ENCODE results near the gene COL28A1. TPM values are rescaled to one million over a fixed set of nuclear protein-coding genes. Genes with fewer than 3 reads are reported as not detected.

Gene COL28A1
- polyA plus RNA-seq, 6 donors from 2014 or later: not detected

DNA sequence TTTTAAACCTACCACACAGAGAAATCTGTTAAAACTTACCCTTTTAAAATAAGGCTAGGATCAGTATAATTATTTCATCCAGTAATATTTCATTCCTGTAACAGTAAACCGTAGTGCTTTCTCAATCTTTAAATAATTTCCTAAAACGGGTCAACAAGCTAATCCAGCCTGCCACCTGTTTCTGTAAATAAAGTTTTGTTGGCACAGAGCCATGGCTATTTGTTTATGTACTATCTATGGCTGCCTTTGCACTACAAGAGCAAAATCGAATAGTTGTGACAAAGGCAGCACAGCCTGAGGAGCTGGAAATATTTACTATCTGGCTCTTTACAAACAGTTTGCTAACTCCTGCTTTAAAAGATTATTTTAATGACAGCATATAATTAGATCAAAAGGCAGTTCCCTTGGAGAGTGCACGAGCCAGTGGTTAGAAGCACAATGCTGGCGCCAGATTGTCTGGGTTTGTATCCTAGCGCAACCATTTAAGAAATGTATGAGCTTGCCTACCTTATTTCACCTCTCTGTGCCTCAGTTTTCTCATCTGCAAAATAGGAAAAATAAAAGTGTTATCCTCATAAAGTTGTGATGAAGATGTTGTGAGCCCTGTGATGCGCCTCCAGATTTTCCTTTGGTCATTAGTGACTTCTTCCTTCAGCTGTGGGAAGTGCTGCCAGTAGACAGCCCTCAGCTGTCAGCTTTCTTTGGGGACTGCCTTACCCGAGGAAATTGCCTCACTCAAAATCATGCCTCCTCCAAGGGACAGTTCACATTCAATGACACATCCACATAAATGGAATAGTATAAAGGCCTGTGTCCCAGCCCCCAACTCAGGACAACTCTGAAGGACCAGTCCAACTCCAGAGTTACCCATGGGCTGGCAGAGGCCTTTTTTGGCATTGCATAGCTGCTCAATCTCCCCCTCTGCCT lies 19.2 kb upstream of the COL28A1 start:
- ATAC-seq (ENCODE audit: low read depth in 2 of 2): no peak
- H3K27me3 Mint-ChIP-seq: no peaks in the 10 kb centered on the region
- peaks cover 18 to 26% of the 10 kb centered on the region in 2 donors for H3K36me3 Mint-ChIP-seq
- H3K9me3 Mint-ChIP-seq: peaks cover 0 to 24% (median 14%) of the 10 kb centered on the region in 7 donors
- peak overlapping the region in 1 of 6 donors; percentile 83 for H3K27ac Mint-ChIP-seq
- DNase-seq: no peak
- H3K4me3 Mint-ChIP-seq: no peak overlapping the region
- no peaks in the 10 kb centered on the region for H3K4me1 Mint-ChIP-seq

GRCh38 chr7:7554021-7554432 lies 18.4 kb upstream of the COL28A1 start:
- H3K27ac Mint-ChIP-seq: no peak overlapping the region
- peaks cover 17% of the 10 kb centered on the region in 2 donors for H3K36me3 Mint-ChIP-seq
- H3K27me3 Mint-ChIP-seq: no peaks in the 10 kb centered on the region
- peak overlapping the region in 1 of 8 donors; percentile 29 for H3K4me3 Mint-ChIP-seq
- ATAC-seq (ENCODE audit: low read depth in 2 of 2): no peak
- no peak for DNase-seq
- H3K9me3 Mint-ChIP-seq: peaks cover 0 to 15% (median 9%) of the 10 kb centered on the region in 7 donors
- no peaks in the 10 kb centered on the region for H3K4me1 Mint-ChIP-seq

DNA sequence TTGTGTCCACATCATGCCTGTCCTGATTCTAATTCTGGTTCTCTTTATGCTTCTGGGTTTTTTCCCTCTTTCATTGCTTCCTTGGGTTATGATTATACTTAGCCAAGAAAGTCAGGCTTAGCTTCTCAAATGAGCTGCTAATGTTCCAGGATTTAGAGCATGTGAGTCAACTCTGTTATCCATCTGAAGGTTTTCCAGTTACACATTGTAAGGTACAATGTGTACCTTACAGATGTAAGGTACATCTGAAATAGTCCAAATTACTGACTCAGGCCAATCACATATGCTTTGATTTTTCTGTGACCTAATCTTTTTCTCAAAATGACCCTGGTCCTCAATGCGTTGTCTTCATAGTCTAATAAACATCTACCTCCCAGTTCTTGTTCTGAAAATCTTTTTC lies 17.7 kb upstream of the COL28A1 start:
- H3K36me3 Mint-ChIP-seq: peaks cover 10 to 11% of the 10 kb centered on the region in 2 donors
- ATAC-seq (ENCODE audit: low read depth in 2 of 2) (no peak), DNase-seq (no peak)
- peaks cover 0 to 9% (median 3%) of the 10 kb centered on the region in 7 donors for H3K9me3 Mint-ChIP-seq
- H3K4me1 Mint-ChIP-seq: no peaks in the 10 kb centered on the region
- no peak overlapping the region for H3K27ac Mint-ChIP-seq
- H3K27me3 Mint-ChIP-seq: no peaks in the 10 kb centered on the region
- H3K4me3 Mint-ChIP-seq: peak overlapping the region in 1 of 8 donors; percentile 29

DNA sequence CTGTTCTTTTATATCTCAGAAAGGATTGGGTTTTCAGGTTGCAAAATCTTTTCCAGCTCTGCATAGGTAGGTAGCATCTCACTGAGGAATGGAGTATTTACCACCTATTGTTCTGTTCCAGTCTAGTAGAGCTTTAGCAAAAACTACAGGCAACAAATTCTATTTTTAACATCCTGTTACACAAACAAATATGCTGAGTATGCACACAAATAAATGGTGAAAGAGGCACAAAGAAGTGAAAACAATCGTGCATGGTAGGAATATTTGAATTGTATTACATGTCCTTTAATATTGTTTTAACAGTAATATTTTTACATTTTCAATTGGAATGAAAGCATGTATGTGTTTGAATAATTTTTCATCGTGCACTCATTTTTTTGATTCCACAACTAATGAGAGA lies 16.5 kb upstream of the COL28A1 start:
- no peak for ATAC-seq (ENCODE audit: low read depth in 2 of 2)
- Mint-ChIP-seq H3K9me3 (no peaks in the 10 kb centered on the region), H3K27me3 (no peaks in the 10 kb centered on the region), H3K4me3 (no peak overlapping the region), H3K4me1 (no peaks in the 10 kb centered on the region), H3K27ac (no peak overlapping the region), H3K36me3 (peaks cover 0 to 5% of the 10 kb centered on the region in 2 donors)
- no peak for DNase-seq

- H3K27me3 Mint-ChIP-seq: no peaks in the 10 kb centered on the region
- no peak for ATAC-seq (ENCODE audit: low read depth in 2 of 2)
- H3K4me1 Mint-ChIP-seq: no peaks in the 10 kb centered on the region
- peaks cover 0 to 5% of the 10 kb centered on the region in 2 donors for H3K36me3 Mint-ChIP-seq
- DNase-seq: no peak
- no peaks in the 10 kb centered on the region for H3K9me3 Mint-ChIP-seq
- no peak overlapping the region for H3K4me3 Mint-ChIP-seq
- H3K27ac Mint-ChIP-seq: no peak overlapping the region
Observed at GRCh38 chr7:7550663-7551062, 15.0 kb upstream of the COL28A1 start.

- no peak for DNase-seq
- H3K9me3 Mint-ChIP-seq: no peaks in the 10 kb centered on the region
- H3K36me3 Mint-ChIP-seq: no peaks in the 10 kb centered on the region
- no peak for ATAC-seq (ENCODE audit: low read depth in 2 of 2)
- H3K27me3 Mint-ChIP-seq: no peaks in the 10 kb centered on the region
- H3K27ac Mint-ChIP-seq: no peak overlapping the region
- H3K4me3 Mint-ChIP-seq: no peak overlapping the region
- H3K4me1 Mint-ChIP-seq: no peaks in the 10 kb centered on the region
Observed at GRCh38 chr7:7548407-7548806, 12.7 kb upstream of the COL28A1 start.

- Mint-ChIP-seq H3K27me3 (no peaks in the 10 kb centered on the region), H3K27ac (peak overlapping the region in 2 of 6 donors; percentile 35 to 85), H3K36me3 (no peaks in the 10 kb centered on the region), H3K9me3 (no peaks in the 10 kb centered on the region), H3K4me3 (no peak overlapping the region), H3K4me1 (no peaks in the 10 kb centered on the region)
- ATAC-seq (ENCODE audit: low read depth in 2 of 2) (no peak), DNase-seq (no peak)
Observed at GRCh38 chr7:7542251-7542835, 6.7 kb upstream of the COL28A1 start.

GRCh38 chr7:7539711-7540110 lies 4.0 kb upstream of the COL28A1 start:
- no peak overlapping the region for H3K4me3 Mint-ChIP-seq
- no peaks in the 10 kb centered on the region for H3K4me1 Mint-ChIP-seq
- ATAC-seq (ENCODE audit: low read depth in 2 of 2) (no peak), DNase-seq (no peak)
- H3K9me3 Mint-ChIP-seq: no peaks in the 10 kb centered on the region
- no peak overlapping the region for H3K27ac Mint-ChIP-seq
- H3K36me3 Mint-ChIP-seq: no peaks in the 10 kb centered on the region
- peaks cover 0 to 3% (median 1%) of the 10 kb centered on the region in 3 donors for H3K27me3 Mint-ChIP-seq

DNA sequence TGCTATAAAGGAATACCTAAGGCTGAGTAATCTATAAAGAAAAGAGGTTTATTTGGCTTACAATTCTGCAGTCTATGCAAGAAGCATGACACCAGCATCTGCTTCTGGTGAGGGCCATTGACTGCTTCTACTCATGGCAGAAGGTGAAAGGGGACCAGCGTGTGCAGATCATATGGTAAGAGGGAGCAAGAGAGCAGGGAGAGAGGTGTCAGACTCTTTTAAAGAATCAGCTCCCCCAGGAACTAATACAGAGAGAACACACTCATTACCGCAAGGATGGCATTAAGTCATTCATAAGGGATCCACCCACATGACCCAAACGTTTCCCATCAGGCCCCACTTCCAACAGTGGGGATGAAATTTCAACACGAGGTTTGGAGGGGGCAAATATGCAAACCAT lies 3.5 kb upstream of the COL28A1 start:
- ATAC-seq (ENCODE audit: low read depth in 2 of 2) (no peak), DNase-seq (no peak)
- H3K9me3 Mint-ChIP-seq: no peaks in the 10 kb centered on the region
- H3K4me3 Mint-ChIP-seq: no peak overlapping the region
- H3K36me3 Mint-ChIP-seq: no peaks in the 10 kb centered on the region
- H3K27me3 Mint-ChIP-seq: peaks cover 0 to 7% (median 6%) of the 10 kb centered on the region in 3 donors
- no peaks in the 10 kb centered on the region for H3K4me1 Mint-ChIP-seq
- no peak overlapping the region for H3K27ac Mint-ChIP-seq

DNA sequence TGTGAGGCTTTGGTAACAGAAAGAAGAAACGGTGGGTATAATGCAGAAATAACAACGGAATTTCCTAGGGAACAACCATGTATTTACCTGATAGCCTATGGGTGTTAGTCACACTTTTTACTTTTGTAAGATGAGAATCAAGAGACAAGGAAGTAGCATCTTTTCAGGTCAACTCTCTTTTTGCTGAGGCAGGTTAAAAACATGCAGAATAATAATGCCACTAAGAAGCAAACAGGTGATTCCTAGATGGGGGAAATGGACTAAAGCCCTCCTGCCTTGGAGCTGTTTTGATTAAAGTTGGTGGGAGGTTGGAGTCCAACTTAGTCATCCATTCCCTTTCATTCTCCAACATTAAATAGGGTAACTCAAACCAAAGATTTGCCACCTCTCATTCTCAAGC lies 2.0 kb upstream of the COL28A1 start:
- Mint-ChIP-seq H3K36me3 (no peaks in the 10 kb centered on the region), H3K27ac (peak overlapping the region in 1 of 6 donors; percentile 33)

DNA sequence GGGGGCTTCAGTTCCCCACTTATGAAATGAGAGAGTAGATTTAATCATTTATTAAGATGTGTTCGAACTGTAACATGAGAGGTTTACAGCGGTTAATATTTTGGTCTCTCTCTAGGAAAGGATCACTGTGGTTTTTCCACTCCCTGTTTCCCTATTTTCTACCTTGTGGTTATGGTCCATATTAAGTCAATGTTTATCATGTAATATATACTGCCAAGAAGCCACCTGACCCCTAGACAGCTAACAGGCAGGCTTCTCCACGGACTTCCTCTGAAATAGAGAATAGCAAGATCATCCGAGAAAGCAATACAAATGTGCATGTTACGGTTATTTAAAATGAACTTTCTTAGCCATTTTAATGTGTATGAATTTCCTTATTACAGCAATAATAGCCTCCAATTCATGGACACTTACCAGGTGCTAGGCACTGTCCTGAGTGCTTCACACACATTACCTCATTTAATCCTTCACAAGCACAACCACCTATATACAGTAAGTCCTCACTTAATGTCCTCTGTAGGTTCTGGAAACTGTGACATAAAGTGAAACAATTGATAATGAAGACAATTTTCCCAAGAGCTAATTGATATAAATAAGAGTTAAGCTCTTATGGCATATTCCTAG lies 835 bp upstream of the COL28A1 start:
- Mint-ChIP-seq H3K4me3 (no peak overlapping the region), H3K27me3 (peaks cover 0 to 11% (median 9%) of the 10 kb centered on the region in 3 donors), H3K4me1 (no peaks in the 10 kb centered on the region), H3K27ac (peak overlapping the region in 1 of 6 donors; percentile 30), H3K9me3 (no peaks in the 10 kb centered on the region), H3K36me3 (no peaks in the 10 kb centered on the region)
- DNase-seq (no peak), ATAC-seq (ENCODE audit: low read depth in 2 of 2) (no peak)

More for the DNA sequence above, 2.0 kb upstream of the COL28A1 start:
- Mint-ChIP-seq H3K27me3 (peaks cover 0 to 11% (median 9%) of the 10 kb centered on the region in 3 donors), H3K9me3 (no peaks in the 10 kb centered on the region), H3K4me3 (no peak overlapping the region), H3K4me1 (no peaks in the 10 kb centered on the region)
- DNase-seq (no peak), ATAC-seq (ENCODE audit: low read depth in 2 of 2) (no peak)

- Mint-ChIP-seq H3K27me3 (peaks cover 0 to 11% (median 9%) of the 10 kb centered on the region in 3 donors), H3K4me1 (no peaks in the 10 kb centered on the region)
Observed at GRCh38 chr7:7533831-7534430, 1.7 kb downstream of the COL28A1 start.

DNA sequence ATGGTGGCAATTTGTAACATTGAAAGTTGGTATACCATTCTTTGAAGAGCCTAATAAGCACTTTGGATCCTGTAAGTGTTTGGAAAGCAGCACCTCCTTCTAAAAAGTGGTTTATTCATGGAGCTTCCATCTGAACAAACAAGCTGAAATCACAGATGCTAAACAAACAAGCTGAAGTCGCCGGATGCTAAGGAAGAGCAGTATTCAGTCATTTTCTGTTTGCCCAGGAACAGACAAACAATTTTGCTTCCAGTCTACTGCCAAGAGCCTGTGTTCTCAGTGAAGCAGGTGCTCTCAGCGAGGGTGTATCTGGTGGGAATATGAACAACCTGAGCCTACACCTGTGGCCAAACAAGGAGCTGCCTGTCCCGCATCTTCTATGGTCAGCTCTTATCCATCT lies 6.3 kb downstream of the COL28A1 start:
- ATAC-seq (ENCODE audit: low read depth in 2 of 2): no peak

More at GRCh38 chr7:7533831-7534430, 1.7 kb downstream of the COL28A1 start:
- ATAC-seq (ENCODE audit: low read depth in 2 of 2) (no peak), DNase-seq (no peak)
- no peaks in the 10 kb centered on the region for H3K9me3 Mint-ChIP-seq
- no peak overlapping the region for H3K4me3 Mint-ChIP-seq
- H3K27ac Mint-ChIP-seq: no peak overlapping the region
- H3K36me3 Mint-ChIP-seq: no peaks in the 10 kb centered on the region

More for the DNA sequence above, 6.3 kb downstream of the COL28A1 start:
- Mint-ChIP-seq H3K9me3 (no peaks in the 10 kb centered on the region), H3K27ac (peak overlapping the region in 1 of 6 donors; percentile 22), H3K36me3 (no peaks in the 10 kb centered on the region), H3K27me3 (peaks cover 4 to 10% (median 10%) of the 10 kb centered on the region in 3 donors), H3K4me1 (no peaks in the 10 kb centered on the region), H3K4me3 (no peak overlapping the region)
- DNase-seq: no peak
